ENCODE results near the gene RPN2. TPM values are rescaled to one million over a fixed set of nuclear protein-coding genes. Genes with fewer than 3 reads are reported as not detected.

RPN2 gene
- total RNA-seq, 6 experiments from 2014 or later = 91.7 to 188 (median 148) TPM

DNA sequence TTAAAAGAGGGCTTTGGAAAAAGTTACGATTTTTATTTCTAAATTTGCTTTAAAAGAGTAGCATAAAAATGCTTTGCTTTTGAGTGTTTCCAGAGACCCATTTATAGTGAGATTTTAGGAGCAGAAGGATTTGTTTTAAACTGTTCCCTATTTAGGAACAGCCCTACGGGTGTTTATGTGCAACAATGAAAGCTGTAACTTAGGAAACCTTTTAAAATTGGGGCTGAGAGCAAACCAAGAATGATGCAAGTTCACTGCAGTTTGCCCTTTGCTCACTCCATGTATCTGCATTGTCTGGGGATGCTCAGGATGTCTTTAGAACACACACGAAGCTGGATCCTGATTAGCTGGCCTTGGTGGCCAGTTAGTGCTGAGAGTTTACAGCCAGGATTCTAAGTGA lies 41.6 kb downstream of the RPN2 start:
- Histone ChIP-seq H3K36me3 (peaks cover 0 to 42% (median 20%) of the 10 kb centered on the region in 4 donors), H3K27ac (no peak overlapping the region), H3K4me1 (no peaks in the 10 kb centered on the region), H3K27me3 (no peaks in the 10 kb centered on the region), H3K4me3 (no peak overlapping the region), H3K9me3 (no peaks in the 10 kb centered on the region)
- intact Hi-C loops (cut with DNase I) = no loop called here
- TF ChIP-seq, protein P1, sequence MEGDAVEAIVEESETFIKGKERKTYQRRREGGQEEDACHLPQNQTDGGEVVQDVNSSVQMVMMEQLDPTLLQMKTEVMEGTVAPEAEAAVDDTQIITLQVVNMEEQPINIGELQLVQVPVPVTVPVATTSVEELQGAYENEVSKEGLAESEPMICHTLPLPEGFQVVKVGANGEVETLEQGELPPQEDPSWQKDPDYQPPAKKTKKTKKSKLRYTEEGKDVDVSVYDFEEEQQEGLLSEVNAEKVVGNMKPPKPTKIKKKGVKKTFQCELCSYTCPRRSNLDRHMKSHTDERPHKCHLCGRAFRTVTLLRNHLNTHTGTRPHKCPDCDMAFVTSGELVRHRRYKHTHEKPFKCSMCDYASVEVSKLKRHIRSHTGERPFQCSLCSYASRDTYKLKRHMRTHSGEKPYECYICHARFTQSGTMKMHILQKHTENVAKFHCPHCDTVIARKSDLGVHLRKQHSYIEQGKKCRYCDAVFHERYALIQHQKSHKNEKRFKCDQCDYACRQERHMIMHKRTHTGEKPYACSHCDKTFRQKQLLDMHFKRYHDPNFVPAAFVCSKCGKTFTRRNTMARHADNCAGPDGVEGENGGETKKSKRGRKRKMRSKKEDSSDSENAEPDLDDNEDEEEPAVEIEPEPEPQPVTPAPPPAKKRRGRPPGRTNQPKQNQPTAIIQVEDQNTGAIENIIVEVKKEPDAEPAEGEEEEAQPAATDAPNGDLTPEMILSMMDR (IDR thresholded peaks at IDR 0.05) = no peak
- no peak for TF ChIP-seq POLR2A (IDR thresholded peaks at IDR 0.05)
- WGBS (ENCODE audit: insufficient coverage, low coverage, low lambda C conversion rate, missing lambda C conversion rate) = 48% methylated on average over 3 of the region's 3 CpGs
- DNase-seq (no peak), ATAC-seq (peak; percentile 22 to 57 (median 34))

- Histone ChIP-seq H3K27ac (no peak overlapping the region), H3K36me3 (peaks cover 0 to 51% (median 27%) of the 10 kb centered on the region in 4 donors), H3K4me3 (no peak overlapping the region), H3K4me1 (no peaks in the 10 kb centered on the region), H3K27me3 (no peaks in the 10 kb centered on the region), H3K9me3 (no peaks in the 10 kb centered on the region)
- TF ChIP-seq POLR2A (IDR thresholded peaks at IDR 0.05) = no peak
- TF ChIP-seq, protein P1 (IDR thresholded peaks at IDR 0.05) = no peak
- DNase-seq (no peak), ATAC-seq (no peak)
- WGBS (ENCODE audit: insufficient coverage, low coverage, low lambda C conversion rate, missing lambda C conversion rate) = 93% methylated on average over 4 of the region's 4 CpGs
- intact Hi-C loops (cut with DNase I) = no loop called here
These were observed 43.0 kb downstream of the RPN2 start for GRCh38 chr20:37222086-37222485.

- TF ChIP-seq, protein P1 (IDR thresholded peaks at IDR 0.05) = no peak
- TF ChIP-seq POLR2A (IDR thresholded peaks at IDR 0.05) = no peak
- H3K27me3 ChIP-seq = no peaks in the 10 kb centered on the region
- intact Hi-C loops (cut with DNase I) = no loop called here
- no peaks in the 10 kb centered on the region for H3K9me3 ChIP-seq
- no peak for DNase-seq
- no peak overlapping the region for H3K4me3 ChIP-seq
- H3K4me1 ChIP-seq = no peaks in the 10 kb centered on the region
- no peak overlapping the region for H3K27ac ChIP-seq
- H3K36me3 ChIP-seq = peaks cover 3 to 56% (median 27%) of the 10 kb centered on the region in 4 donors
- peak; percentile 39 to 76 (median 70) for ATAC-seq
These were observed 43.9 kb downstream of the RPN2 start for GRCh38 chr20:37223053-37223452.

- 84% methylated on average over 3 of the region's 5 CpGs for WGBS (ENCODE audit: insufficient coverage, low coverage, low lambda C conversion rate, missing lambda C conversion rate)
- Histone ChIP-seq H3K9me3 (no peaks in the 10 kb centered on the region), H3K4me3 (no peak overlapping the region), H3K36me3 (peaks cover 3 to 67% (median 43%) of the 10 kb centered on the region in 4 donors), H3K27me3 (no peaks in the 10 kb centered on the region), H3K4me1 (no peaks in the 10 kb centered on the region), H3K27ac (no peak overlapping the region)
- TF ChIP-seq, protein P1 (IDR thresholded peaks at IDR 0.05) = no peak
- TF ChIP-seq POLR2A (IDR thresholded peaks at IDR 0.05) = no peak
- ATAC-seq (no peak), DNase-seq (no peak)
- intact Hi-C loops (cut with DNase I) = no loop called here
These were observed 46.0 kb downstream of the RPN2 start for GRCh38 chr20:37225146-37225545.

- TF ChIP-seq, protein P1 (IDR thresholded peaks at IDR 0.05) = no peak
- no peak for TF ChIP-seq POLR2A (IDR thresholded peaks at IDR 0.05)
- DNase-seq (no peak), ATAC-seq (peak in 3 of 4 donors; percentile 26 to 29 (median 28))
- Histone ChIP-seq H3K27ac (no peak overlapping the region), H3K9me3 (no peaks in the 10 kb centered on the region), H3K4me1 (no peaks in the 10 kb centered on the region), H3K27me3 (no peaks in the 10 kb centered on the region), H3K4me3 (no peak overlapping the region), H3K36me3 (peaks cover 10 to 84% (median 54%) of the 10 kb centered on the region in 4 donors)
- whole genome bisulfite sequencing (ENCODE audit: insufficient coverage, low coverage, low lambda C conversion rate, missing lambda C conversion rate) = 50% methylated on average over 3 of the region's 3 CpGs
- intact Hi-C loops (cut with DNase I) = no loop called here
These were observed 47.8 kb downstream of the RPN2 start for GRCh38 chr20:37226889-37227288.

Measured in right lobe of liver (tissue), 6 donors.